OCI-M1 (cell line): ENCODE results near the gene TMOD1.
"Not testable (repeated sequence)": the region's sequence is repeated elsewhere in the genome, so short reads cannot be mapped to it uniquely, and the experiment has no call there.

Source experiments
- DNase-seq: peaks from one replicate; lab custom pipeline; 2025; lab: John Stamatoyannopoulos, UW

The TMOD1 gene

DNA sequence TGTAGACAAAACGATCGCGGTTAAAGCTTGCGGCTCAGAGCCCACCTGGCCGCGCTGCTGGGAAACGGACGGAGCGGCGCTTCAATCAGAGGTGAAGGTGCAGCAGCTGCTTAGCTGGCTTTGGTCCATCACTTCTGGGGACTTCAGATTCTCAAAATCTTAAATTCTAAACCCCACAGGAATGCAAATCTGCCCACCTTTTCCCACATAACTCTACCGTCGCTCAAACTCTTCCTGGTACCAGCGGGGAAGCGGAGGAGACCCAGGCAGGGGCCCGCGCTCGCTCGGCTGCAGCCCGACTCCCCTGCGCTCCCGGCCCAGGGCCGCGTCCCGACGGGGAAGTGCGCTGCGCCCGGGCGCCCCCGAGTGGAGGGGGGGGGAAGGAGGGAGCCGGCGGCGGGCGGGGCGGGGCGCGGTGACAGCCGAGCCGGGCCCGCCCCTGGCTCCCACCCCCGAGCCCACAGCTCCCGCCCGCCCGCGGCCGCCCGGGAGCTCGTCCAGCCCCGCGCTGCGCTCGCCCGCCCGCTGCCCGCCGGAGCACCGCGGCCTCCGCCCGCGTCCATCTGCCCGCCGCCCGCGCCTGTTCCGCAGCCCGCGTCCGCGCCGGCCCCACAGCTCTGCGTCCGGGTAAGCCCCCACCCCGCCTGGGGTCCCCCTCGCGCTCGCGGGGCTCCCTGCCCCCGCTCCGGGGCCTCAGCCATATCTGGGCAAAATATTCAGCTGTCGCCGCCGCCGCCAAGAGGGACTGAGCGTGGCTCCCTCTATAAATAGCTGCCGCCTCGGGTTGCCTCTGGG, at the start of gene TMOD1:
Gene TMOD1, plus strand, starts transcription at position 490 of the 795 bp plus-strand sequence. CDS start 22,523 bp downstream, outside the sequence.
- DNase-seq = peak; percentile 78

DNA sequence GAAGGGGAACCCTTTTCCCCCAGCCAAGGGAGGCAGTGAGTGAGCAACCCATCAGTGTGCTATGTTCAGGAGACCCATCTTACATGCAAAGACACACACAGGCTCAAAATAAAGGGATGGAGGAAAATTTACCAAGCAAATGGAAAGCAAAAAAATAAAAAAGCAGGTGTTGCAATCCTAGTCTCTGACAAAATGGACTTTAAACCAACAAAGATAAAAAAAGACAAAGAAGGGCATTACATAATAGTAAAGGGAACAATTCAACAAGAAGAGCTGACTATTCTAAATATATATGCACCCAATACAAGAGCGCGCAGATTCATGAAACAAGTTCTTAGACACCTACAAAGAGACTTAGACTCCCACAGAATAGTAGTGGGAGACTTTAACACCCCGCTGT, 47.9 kb upstream of the TMOD1 start:
- not testable (repeated sequence) for DNase-seq

DNA sequence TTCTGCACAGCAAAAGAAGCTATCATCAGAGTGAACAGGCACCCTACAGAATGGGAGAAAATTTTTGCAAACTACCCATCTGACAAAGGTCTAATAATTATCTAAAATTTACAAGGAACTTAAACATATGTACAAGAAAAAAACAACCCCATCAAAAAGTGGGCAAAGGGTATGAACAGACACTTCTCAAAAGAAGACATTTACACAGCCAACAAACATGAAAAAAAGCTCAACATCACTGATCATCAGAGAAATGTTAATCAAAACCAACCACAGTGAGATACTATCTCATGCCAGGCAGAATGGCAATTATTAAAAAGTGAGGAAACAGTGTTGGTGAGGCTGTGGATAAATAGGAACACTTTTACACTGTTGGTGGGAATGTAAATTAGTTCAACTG, 44.6 kb upstream of the TMOD1 start:
- DNase-seq = not testable (repeated sequence)

DNA sequence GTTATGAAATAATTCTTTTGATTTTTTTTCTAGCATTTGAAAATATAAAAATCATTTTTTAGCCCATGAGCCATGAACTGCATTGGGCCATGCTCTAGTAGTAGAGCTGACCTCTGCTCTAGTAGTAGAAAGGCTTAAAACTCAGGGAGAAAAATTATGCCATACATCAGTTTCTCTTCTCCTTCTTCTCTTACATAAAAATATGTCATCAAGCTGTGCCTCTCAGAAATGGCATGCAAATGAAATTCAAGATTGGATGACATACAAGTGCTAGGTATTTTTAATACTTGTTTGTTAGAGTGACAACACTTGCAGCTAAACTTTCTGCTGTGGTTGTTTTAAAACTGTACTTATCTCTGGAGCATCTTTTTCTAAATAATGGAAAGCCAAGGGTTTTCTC, 42.1 kb upstream of the TMOD1 start:
- no peak for DNase-seq

DNA sequence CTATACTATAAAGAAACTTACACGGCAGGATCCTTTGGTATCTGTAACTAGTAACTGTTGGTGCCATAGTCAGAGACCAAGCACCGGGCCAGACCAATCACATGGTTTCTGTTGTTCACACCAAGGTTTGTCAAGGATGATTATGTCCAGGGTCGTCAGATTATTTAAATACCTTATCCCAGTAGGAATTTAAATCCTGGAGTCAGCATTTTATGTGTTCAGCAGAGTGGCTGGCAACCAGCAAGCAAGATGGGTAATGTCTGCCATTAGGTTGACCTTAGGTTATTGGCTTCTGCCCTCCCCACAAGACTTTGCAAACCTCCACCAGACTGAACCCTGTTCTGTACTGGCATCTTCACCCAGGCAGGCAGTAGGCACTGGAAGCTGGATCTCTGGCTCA, 39.3 kb upstream of the TMOD1 start:
- no peak for DNase-seq

DNA sequence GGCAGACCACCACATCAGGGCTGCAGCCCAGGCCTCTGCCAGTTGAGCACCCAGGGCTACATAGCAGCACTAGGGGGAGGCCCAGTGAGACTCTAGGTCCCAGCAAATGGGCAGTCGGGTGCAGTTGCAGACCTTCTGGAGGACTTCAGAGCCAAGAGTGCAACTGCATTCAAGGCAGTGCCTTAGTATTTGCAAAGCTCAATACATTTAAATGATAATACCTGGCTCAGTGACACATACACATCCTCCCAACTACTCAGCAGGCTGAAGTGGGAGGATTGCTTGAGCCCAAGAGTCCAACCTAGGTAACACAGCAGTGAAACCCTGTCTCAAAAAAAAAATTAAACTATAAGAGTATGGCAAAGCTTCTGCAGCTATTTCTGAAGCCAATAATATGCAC, 38.6 kb upstream of the TMOD1 start:
- DNase-seq = no peak

DNA sequence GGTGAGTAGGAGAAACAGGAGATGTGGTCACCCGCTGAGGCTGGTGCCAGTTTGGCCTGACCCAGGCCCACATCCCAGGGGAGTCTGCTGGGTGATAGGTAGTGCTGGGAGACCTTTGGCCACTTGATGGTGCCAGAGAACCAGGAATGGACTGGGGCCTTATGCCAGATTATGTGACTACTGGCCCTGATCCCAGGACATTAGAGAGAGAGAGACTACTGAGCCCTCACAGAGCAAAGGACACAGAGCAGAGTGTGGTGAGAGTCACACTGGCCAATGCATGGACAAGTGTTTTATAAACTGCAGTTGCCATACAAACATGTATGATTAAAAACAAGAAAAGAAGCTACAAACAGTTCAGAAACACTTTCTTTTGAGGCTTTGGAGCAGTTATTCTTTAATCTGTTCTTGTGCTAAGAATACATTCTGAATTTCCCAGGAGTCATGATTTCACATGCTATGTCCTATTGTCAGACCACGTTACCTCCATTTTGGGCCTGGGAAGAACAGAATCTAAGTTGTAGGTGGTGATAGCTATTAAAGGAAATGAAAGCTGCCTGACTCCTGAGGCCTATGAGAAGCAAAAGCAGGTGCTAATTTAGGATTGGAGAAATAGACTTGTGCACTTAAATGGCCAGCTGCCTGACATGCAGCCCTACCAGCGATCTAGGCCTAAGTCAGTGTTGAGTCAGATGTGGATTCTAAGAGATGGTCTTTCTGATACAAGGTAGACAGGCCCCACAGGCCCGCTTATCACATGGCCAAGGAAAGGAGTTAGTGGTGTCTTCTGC, 32.6 kb upstream of the TMOD1 start:
- DNase-seq = peak; percentile 83

DNA sequence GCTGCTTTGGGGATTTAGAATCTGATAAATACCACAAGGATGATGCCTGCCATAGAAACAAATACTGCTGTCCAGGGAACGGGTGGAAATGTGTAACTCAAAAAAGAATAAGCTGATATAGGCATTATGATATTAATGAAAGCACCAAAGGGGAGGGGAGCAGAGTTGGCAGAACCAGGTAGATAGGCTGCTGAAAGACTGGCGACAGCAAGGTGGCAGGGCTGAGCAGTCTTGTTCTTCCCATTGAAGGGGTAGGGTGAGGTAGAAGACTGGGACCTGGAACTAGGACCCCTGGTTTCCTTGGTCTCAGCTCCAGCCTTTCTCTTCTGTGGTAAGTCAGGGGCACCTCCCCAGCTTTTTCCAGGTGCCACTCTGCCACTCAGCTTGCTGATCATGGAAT, 31.4 kb upstream of the TMOD1 start:
- DNase-seq = no peak

DNA sequence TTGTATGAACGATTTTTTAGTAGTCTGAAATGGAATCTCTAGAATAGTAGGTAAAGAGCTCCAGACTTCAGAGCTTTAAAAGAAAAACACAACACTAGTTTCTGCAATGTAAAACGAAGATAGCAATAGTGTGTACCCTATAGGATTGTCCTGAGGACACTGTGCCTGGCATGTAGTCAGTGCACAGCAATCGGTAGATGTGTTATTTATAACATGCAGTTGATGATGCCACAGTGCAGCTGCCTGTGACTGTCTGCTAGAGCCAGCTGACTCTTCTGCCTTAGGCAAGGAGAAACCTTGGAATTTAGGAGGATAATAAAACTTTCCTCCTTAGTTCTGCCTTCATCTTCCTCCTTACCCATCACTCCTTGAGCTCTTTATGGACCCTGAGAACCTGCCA, 27.7 kb upstream of the TMOD1 start:
- DNase-seq = no peak

DNA sequence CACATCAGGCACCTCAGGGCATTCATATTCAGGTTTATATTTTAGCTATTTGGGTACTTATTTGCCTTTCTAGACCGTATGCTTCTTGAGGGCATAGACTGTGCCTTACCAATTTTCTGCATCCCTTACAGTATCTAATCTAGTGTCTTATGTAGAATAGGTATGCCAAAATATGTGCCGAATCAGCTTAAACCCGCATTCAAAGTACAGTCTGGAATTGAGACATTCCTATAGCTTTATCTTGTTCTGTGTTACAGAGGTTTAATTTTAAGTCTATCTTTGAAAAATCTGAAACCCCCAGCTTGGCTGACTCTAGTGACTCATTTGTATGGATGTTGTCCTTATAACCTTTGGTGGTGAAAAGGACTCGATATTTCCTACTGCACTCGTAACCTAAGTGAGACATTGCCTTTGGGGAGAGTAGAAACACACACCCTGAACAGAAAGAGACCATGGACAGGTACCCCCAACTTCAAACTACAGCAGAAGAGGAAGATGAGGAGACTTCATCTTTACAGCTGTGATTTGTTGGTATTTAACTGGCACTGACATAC, 27.0 kb upstream of the TMOD1 start:
- no peak for DNase-seq

DNA sequence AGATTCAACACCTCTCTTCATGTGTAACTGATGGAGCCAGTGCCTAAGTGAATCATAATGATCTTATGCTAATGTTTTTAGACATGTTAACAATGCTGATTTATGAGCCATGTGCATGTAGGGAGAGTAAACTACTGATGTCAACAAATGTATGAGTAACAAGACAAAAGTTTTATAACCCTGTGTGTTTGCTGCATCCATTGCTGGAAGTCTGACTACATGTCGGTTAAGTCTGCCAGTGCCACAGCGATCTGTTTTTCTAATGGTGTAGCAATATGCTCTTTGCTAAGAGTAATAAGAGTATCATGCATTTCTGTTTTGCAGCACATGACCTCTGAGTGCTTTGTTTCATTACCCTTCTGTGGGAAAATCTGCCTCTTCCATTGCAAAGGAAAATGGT, 26.4 kb upstream of the TMOD1 start:
- no peak for DNase-seq

DNA sequence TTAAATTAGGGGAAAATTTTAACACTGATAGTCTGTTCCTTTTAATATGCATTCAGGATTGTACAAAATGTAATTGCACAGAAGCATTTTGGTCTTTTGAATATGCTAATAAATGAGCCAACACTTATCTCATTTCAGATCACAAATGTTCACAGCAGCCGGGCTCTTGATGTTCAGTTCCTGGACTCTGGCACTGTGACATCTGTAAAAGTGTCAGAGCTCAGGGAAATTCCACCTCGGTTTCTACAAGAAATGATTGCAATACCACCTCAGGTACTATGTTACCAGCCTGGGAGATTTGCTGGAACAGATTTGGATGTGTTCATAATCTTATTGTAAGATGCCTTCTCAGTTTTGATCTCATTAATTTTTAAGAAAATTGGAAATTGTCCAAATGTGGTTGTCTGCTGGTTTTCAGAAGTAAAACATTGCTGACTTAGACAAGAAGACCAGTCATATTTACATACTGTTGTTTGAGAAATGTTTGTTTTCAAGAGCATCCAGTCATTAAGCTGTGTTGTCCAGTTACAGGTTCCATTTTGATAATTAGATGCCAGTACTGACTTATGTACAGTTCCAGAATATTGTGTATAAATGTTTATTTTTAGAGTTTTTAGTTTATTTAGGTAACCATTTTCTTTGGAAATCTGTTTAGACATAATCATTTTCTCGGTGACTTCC, 23.0 kb upstream of the TMOD1 start:
- no peak for DNase-seq

DNA sequence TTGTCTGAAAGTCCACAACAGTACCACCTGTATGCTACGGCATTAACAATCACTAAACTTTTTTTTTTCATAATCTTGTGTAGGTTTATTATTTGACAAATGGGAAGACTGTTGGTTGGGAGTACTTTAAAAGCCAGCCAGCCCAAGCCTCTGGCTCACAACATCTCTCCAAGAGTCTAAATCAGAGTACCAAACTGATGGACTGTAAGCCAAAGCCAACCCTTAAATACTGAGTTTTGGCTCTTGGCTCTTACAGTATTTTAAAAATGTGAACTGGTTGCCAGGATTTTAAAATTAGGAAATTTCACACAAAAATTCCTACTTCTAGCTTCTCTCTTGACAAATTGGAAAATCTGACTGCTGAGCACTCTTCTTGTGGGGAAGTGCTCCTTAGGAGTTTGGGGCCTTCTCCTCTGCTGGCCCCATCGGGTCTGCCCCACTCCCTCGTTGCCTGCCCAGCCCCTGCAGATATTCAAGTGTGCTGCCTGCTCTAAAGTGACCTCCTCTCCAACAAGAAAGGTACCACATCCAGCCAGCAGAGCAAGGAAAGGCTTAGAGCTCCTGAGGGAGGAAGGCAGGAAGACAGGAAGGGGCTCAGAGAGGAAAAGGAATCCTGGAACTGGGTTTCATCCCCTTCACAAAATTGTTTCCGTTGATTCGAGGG, 21.8 kb upstream of the TMOD1 start:
- no peak for DNase-seq

DNA sequence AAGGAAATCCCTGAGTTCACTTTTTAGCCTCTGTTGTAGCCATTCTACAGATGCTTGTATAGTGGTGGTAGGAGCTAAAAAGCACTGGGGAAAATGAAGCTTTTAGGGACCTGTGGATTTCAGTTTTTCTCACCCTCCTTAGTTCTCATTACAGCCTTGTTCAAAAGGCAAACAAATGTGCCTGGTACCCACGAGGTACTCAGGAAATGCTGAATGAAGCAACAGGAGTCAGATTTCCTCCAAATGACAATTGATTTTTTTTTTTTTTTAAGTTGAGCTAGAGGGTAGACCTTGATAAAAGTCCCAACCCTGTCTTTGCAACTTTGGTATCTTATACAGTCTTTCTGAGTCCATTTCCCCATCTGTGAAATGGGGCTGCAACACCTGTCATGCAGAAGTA, 21.3 kb upstream of the TMOD1 start:
- no peak for DNase-seq

DNA sequence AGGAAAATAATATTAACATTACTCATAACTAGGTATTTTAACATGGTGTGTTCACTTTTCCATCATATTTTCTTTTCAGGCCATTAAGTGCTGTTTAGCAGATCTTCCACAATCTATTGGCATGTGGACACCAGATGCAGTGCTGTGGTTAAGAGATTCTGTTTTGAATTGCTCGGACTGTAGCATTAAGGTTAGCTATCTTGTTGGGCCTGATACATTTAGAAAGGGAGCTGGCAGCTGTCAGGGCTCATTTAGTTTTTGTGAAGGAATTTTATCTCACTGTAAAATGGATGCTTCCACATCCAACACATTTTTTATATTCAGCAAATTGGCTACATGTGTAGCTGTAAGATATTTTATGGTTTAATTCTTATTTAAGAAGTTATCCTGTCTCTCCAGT, 20.7 kb upstream of the TMOD1 start:
- DNase-seq = no peak

DNA sequence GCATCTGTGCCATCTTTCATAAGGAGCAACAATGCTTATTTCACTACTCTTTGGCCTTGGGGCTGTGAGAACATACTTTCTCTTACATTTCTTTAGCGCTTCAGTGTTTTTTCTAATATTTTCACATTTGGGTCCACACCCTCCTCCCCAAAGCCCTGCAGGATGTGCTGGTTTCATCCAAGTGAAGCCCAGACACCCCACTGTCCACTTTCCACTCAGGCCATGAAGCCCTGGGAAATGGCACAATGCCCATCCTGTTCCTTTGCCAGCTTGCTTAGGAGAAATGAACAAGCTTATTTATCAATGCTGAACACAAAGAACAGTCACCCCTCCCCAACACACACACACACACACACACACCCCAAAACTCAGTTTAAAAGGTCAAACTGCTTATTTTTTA, 17.3 kb upstream of the TMOD1 start:
- DNase-seq = no peak

DNA sequence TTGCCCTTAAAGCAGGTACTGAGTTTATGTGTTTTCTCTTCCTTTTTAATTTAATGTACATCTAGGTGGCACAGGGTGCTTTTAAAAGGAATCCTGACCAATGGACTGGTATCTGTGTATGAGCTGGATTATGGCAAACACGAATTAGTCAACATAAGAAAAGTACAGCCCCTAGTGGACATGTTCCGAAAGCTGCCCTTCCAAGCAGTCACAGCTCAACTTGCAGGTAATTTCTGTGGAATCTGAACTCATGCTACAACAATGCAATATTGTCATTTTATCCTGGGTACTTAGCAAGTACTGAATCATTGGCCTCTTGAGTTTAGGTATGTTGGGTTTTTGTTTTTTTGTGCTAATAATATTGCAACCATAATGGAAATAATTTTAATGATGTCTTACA, 14.4 kb upstream of the TMOD1 start:
- peak; percentile 8 for DNase-seq

DNA sequence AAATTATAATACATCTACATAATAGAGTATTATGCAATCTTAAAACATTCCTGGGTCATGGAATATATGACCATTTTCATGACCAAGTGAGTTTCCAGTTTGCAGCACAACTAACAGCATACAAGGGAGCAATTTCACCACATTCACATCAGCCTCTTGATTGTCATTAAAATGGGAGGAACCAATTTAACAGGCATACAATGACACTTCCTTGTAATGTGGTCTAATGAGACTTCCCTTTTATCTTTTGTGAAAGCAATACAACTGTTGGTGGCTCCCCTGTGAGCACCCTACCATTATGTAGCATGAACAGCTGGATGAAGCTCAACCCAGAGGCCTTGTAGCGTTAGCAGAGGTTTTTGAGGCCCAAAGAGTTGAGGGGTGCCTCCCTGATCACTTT, 13.6 kb upstream of the TMOD1 start:
- DNase-seq = no peak

DNA sequence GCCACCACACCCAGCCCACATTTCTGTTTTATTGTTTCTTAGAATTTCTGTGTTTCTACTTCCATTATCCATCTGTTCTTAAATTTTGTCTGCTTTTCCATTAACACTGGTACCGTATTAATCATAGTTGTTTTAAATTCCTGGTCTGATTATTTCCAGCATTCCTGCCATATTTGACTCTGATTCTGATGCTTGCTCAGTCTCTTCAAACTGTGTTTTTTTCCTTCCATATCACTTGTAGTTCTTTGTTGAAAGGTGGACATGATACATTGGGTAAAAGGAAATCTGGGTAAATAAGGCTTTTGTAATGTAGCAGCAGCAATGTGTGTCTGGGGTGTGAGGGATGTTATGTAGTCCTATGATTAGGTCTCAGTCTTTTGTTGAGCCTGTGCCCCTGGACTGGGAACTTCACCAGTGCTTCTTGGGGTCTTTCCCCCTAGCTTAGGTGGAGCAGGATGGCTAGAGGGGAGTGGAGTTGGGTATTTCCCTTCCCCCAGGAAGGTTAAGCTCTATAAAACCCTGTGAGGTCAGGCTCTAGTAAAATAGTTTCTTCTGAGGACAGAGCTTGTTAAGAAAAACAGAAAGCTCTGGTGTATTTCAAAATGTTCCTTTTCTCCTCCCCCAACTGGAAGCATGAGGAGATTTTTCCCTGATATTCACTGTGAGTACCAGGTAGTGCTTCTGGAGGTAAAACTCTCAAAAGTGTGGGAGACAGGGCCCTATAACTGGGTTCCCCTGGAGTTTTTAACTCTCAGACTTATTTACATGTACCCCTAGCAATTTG, 10.1 kb upstream of the TMOD1 start:
- DNase-seq = no peak

DNA sequence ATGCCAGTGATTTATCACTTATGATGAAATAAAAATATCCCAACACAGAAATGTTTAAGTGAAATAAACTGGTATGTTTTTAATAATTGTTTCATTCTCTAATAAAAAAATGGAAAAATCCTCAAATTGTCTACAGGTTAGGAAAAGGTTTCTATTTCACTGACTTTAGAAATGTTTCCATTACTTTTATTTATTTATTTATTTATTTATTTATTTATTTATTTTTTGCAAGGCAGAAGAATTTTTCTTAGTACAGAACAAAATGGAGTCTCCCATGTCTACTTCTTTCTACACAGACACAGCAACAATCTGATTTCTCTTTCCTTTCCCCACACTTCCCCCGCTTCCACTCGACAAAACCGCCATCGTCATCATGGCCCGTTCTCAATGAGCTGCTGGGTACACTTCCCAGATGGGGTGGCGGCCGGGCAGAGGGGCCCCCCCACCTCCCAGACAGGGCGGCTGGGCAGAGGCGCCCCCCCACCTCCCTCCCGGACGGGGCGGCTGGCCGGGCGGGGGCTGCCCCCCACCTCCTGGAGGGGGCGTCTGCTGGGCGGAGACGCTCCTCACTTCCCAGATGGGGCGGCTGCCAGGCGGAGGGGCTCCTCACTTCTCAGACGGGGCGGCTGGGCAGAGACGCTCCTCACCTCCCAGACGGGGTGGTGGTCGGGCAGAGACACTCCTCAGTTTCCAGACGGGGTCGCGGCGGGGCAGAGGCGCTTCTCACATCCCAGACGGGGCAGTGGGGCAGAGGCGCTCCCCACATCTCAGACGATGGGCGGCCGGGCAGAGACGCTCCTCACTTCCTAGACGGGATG, 3.7 kb upstream of the TMOD1 start:
- not testable (repeated sequence) for DNase-seq
